Measurements from ENCODE around the gene SHB.

DNA sequence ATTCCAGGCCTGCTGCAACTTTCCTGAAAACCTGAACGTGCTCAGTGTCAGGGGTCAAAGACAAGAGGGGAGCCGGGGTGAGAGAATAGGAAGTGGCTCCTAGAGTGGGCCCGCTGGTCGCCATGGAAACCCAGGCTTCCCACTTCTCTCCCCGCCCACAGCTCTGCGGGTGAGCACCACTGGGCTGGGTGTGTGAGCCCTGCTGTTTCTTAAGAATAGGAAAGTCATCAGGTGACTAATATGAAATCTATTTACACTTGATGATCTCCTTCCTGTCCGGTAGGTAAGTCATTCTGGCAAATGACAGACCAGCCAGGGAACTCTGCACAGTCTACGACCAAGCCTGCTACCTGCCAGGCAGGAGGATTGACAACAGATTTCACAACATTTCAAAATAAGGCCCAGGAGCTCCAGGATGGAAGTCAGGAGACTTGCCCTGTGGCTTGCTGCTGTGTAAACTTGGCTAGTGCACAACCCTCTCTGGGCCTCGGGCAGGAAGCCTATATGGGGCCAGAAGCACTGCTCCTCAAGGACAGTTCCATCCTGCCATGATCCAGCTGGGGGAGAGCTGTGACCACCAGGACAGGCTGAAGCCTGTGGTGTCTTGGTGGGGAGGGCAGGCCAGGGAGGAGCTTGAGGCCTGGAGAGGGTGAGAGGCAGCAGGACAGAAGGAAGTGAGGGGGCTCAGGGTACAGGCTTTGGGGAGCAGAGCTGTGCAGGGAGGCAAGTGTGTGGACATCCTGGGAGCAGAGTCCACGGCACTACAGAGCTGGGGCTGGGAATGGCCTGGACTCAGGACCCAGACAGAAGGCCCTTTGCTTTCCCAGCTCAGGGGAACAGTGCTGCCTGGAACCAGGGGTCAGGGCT, 60.6 kb downstream of the SHB start:
- TF ChIP-seq, protein P1, sequence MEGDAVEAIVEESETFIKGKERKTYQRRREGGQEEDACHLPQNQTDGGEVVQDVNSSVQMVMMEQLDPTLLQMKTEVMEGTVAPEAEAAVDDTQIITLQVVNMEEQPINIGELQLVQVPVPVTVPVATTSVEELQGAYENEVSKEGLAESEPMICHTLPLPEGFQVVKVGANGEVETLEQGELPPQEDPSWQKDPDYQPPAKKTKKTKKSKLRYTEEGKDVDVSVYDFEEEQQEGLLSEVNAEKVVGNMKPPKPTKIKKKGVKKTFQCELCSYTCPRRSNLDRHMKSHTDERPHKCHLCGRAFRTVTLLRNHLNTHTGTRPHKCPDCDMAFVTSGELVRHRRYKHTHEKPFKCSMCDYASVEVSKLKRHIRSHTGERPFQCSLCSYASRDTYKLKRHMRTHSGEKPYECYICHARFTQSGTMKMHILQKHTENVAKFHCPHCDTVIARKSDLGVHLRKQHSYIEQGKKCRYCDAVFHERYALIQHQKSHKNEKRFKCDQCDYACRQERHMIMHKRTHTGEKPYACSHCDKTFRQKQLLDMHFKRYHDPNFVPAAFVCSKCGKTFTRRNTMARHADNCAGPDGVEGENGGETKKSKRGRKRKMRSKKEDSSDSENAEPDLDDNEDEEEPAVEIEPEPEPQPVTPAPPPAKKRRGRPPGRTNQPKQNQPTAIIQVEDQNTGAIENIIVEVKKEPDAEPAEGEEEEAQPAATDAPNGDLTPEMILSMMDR (IDR thresholded peaks at IDR 0.05), result peak in 2 of 4 experiments; percentile 3 to 8
- TF ChIP-seq POLR2A (IDR thresholded peaks at IDR 0.05), result peak; percentile 25
- peak; percentile 70 for TF ChIP-seq POLR2AphosphoS5 (IDR thresholded peaks at IDR 0.05)

Data from prostate gland (tissue), 2 donors.